GM21447 (cell line): ENCODE measurements around the gene NSMF.

ENCODE experiments used
- ATAC-seq: cut with Tn5 transposase; IDR thresholded peaks from one replicate; pipeline ENCODE4 v1.9.1; 2021; ENCODE audit not compliant: unreplicated experiment

Gene NSMF

DNA sequence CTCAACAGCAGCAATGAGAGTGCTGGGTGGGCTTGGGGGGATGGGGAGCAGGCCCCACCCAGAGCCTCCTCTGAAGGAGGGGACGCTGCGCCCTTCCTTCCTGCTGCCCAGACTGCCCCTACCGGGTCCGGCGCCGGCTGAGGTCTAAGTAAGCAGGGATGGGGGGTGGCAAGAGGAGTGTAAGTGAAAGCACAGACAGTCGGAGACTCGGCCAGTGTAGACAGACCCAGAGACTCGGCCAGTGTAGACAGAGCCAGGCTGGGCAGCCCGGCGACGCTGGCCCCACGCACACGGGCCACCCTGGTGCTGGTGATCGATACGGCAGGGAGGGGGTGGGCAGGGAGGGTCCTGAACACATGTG, 10.6 kb downstream of the NSMF start:
- ATAC-seq, result no peak

DNA sequence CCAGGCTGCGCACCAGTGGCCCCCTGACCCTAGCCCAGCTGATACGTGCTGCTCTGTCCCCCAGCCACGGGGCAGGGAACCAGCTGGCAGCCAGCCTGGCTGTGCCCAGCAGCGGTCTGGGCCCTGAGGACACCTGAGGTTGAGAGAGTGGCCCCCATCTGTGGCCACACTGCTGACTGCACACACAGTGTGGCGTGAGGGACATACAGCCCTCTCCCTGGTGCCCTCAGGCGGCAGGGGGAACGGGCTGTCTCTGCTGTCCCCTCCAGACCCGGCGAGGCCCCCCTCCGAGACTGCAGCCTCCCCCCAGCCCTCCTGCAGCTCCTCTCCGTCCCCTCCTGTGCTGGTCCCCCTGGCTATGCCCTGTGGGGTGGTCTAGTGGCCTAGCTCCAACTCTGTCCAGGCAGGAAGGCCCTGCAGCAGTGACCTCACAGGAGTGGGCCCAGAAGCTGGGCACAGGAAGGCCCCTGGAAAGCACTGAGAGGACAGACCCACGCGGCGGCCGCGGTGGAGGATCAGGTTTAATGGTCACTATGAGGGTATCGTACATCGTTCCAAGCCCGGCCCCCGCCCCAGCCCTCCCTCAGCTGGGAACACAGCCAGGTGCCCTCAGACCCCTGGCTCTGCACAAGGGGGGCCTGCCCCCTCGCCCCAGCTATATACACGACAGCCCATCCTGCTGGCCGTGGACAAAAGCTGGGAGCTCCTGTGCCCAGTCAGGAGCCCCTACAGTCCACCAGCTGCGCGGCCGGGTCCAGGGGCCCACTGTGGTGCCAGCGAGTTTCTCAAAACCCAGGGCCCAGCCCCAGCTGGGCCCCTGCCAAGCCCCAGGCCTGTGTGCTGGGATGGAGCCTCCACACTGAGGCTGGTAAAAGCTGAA, 11.2 kb downstream of the NSMF start:
- no peak for ATAC-seq

DNA sequence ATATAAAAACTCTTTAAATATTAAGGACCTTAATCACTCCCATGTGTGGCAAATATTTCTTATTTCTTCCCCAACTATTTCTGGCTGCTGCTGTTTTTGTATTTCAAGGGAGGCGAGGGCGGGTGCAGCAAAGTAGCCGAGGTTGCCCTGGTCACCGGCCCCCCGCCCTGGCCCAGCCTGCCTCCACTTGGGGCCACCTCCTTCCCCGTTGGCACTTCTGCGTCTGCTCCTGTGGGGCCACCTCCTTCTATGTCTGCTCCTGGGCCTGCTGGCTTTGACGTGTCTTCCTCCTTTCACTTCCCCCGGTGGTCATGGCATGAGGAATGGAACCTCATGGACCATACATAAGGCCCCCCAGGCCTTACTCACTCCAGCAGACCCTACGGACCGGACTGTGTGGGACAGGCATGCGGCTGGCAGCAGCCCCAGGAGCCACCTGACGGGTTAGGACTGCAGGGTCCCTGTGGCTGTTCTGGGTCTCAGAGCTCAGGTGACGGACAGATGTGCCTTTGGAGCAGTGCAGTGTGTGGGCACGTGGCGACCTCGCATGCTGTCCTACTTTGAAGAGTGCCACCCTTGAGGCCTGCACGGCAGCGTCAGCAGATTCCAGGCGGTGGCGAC, 12.2 kb downstream of the NSMF start:
- ATAC-seq, result no peak

DNA sequence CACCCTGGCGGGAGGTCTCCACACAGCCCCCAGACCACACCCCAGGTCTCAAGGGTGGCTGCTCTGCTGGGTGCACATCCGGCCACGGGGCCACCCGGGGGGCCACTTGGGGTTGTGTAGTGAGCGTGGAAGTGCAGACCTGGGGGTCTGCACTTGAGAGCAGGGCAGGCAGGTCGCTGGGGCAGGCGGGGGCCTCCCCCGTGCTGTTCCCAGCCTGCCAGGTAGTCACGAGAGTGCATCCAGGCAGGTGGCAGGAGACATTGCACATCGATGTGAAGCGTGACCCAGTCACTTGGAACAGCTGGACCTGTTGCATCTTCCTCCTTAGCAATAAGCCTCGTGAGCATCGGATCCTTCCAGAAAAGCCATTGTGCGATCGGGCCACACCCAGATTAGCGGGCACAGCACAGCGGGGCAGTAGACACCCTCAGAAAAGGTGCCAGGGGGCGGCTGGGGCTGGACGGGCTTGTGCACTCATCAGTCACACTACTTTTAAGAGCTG, 13.2 kb downstream of the NSMF start:
- ATAC-seq, result no peak

DNA sequence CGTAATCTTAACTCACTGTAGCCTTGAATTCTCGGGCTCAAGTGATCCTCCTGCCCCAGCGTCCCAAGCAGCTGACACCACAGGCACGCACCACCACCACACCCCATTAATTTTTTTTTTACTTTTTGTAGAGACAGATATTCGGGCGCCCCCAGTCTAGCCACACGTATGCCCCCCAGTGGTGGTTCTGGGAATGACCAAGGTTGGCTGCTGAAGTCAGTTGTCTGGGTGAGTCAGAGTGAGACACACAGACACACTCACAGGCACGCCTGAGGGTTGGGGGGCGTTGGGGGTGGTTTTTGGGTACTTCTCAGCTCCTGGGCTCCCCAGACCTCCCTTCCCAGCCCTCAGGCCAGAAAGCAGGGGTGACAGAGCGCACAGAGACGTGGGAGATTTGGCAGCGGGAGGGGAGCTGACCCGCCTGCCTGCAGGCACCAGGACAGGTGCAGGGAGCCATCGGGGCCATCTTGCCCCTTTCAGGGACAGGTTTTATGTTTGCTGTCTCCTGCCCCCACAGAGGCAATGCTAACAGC, 13.8 kb downstream of the NSMF start:
- ATAC-seq, result peak; percentile 57

DNA sequence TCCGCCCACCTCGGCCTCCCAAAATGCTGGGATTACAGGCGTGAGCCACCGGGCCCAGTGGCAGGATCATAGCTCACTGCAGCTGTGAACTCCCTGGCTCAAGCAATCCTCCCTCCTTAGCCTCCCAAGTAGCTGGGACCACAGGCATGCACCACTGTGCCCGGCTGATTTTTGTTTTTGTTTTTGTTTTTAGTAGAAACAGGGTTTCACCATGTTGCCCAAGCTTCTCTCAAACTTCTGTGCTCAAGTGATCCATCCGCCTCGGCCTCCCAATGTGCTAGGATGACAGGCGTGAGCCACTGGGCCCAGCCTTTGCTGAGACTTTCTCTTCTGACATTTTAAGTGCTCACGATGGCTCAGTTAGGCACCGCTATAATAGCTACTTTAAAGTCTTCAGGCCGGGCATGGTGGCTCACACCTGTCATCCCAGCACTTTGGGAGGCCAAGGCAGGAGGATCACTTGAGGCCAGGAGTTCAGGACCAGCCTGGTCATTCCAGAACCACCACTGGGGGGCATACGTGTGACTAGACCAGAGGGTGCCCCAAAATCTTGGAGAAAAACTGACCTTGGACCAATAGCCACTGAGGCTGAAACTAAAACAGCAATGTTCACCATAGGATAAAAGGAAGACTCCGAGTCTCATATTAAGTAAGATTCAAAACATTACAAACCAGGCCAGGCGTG, 14.9 kb downstream of the NSMF start:
- ATAC-seq, result no peak

DNA sequence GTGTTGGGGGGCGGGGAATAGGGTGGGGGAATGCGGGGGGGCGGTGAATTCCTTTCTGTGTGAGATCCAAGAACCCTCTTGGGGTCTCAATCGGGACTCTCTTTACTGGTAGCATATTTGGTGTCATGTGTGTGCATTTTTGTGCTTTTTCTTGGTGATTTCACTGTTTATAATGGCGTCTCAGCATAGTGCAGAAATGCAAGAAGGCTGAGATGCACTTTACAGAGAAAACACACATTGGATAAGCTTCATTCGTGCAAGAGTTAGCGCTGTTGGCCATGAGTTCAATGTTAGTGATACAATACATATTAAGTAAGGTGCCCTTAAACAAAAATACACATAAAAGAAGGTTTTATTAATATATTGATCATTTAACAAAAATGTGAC, 17.2 kb downstream of the NSMF start:
- no peak for ATAC-seq

DNA sequence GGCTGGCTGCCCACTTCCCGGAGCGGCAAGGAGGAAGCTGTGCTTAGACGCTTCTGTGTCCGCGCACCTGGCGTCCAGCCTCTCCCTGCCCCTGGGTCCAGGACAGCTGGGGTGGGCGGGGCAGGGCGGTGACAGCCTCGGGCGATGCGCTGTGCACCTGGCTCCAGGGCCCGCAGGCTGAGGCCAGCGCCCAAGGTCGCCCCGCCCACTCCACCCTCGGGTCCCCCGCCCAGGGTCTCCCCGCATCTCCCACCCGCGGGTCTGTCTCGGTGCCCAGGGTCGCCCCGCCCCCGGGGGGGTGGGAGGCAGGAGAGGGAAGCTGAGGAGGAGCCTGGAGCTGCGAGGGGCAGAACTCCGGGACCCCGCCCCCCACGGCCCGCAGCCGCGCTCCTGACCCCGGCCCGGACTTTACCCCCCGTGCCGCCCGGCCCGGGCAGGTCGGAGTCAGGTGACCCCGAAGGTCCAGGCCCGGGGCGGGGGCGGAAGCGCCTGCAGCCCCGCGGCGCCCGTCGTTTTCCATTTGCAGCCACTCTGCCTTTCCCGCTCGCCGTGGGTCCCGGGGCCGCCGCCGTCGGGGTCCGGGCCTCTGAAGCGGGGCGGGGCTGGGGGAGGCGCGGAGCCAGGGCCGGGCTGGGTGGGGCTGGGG, 17.7 kb downstream of the NSMF start, which contains the start of gene ENTPD8:
TSS of gene ENTPD8 (minus strand) at position 69 of the 646 bp plus-strand sequence. CDS start 3,072 bp downstream, outside the sequence.
- ATAC-seq, result no peak

DNA sequence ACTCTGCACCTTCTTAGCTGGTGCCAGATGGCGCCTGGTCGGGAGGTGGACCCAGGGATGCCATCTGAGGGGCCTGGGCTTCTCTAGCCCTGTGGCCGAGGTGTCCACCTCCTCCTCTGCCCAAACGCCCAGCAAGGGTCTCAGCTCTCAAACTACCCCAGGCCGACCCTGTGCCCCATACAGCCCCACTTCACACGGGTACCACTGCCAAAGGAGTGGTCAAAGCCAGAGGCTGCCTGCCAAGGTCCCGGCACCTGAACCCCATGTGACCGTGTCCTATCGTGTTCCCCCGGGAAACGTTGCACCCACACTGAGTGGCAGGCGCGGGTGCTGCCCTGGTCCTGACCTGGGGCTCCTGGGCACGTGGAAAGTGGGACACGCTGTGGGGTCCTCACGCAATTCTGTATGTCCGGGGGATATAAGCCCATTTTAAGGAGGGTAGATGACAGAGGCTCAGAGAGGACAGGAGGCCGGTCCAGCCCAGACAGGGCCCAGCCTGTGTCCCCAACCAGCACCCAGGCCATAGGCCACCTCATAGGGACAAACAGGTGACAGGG, 19.9 kb downstream of the NSMF start:
- no peak for ATAC-seq

DNA sequence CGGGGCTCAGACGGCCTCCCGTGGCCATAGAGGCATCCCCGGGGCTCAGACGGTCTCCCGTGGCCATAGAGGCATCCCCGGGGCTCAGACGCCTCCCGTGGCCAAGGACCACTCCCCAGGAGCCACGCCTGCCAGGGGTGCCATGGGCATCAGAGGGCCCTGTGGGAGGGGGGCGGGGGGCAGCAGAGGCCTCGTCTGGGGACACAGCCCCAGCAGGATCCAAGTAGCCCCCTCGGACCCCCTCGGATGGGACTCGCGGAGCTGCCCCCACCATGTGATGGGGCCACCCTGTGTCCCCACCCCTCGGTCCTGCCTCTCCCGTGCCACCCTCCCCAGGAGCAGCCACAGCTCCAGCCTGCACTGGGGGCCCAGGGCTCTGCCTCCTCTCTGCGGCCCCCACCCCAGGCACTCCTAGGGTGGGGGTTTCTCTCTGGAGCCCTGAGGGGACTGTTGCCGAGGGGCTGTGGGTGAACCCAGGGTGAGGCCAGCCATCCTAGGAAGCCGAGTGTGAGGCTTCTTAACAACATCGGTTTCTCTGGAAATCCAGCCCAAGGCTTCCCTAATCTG, 20.5 kb downstream of the NSMF start:
- ATAC-seq, result no peak

DNA sequence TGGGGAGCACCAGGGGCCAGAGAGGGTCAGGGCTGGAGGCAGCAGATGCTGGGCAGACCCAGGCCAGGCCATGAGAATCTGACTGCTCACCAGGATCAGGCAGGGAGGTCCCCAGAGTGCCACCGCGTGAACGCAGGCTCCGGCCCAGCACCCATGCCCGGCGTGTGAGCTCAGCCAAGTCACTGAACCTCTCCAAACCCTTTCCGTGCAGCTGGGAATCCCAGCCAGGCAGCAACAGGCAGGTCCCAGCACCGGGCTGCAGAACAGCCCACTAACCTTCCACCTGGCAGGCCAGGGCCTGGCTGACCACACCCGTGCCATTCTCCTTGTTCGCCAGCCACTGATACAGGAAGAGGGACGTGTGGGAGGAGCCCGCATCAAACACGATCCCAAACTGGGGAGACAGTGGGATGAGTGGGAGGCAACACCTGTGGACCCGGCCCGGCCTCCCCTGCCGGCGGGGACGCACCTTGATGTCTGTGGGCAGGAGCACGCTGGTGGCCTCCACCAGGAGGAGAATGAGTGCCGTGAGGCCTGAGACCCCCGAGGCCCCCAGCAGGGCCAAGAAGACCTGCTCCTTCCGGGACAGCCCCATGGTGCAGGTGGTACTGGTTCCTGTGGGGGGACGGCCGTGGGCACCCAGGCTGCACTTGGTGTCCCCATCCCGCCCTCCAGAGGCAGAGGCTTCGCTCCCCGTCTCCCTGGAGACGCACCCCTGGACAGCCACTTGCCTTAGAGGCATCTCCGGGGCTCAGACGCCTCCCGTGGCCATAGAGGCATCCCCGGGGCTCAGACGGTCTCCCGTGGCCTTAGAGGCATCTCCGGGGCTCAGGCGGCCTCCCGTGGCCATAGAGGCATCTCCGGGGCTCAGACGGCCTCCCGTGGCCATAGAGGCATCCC, 21.2 kb downstream of the NSMF start:
- ATAC-seq, result no peak

DNA sequence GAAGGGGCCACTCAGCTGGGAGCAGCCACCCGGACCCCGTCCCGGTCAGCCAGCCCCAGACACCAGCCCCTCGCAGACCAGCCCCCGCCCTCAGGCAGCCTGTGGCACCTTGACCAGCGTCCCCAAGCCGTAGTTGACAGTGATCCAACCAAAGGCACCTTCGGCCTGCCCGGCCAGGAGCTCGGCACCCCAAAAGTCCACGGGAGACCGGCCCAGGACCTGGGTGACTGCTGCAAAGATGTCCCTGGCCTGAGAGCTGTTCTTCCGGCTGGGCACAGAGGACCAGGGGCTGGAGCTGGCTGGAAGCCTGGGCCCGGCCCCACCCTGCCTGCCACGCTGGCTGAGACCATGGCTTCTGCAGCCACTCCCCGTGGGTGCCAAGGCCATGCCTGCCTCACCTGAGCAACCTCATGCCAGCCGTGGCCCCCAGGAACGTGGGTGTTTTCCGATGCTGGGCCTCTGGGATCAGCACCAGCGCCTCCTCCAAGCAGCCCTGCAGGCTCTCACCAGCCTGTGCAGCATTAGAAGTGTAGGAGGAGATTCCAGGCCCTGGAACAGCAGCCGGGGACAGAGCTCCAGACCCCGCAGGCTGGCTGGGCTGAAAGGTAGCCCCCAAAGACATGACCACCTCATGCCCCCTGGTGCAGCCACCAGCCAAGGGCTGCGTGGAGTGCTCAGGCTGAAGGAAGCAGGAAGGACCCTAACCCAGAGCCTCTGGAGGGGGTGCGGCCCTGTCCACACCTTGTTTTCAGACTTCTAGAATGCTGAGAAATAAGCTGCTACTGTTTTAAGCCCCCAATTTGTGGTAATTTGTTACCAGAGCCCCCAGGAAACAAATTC, 22.2 kb downstream of the NSMF start:
- ATAC-seq, result no peak

DNA sequence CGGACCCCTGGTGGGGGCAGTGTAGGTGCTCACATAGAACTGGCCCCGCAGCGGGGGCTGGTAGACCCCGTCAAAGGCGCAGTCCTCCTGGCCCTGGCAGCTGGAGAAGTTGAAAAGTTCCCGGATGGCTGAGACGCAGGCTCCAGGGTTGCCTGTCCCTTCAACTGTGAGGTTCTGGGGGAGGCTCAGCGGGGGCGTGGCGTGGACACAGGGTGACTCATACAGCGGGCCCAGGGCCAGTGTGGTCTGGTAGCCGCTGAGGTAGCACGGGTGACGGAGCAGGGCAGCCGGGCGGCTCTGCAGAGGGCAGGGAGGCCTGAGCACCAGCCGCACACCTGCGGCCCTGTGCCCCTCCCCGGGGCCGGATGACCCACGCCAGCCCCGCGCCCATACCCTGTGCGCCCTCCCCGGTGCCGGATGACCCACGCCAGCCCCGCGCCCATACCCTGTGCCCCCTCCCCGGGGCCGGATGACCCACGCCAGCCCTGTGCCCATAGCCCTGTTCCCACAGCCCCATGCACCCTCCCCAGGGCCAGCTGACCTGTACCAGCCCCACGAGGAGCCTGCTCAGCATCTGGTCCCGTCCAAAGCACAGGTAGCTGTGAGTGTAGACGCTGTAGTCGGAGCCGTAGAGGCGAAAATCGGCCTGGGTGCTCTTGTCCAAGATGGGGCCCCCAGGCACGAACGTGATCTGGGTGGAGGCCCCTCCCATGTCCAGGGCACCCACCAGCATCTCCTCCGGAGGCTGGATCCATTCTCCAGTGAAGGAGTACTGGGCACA, 23.0 kb downstream of the NSMF start:
- no peak for ATAC-seq

DNA sequence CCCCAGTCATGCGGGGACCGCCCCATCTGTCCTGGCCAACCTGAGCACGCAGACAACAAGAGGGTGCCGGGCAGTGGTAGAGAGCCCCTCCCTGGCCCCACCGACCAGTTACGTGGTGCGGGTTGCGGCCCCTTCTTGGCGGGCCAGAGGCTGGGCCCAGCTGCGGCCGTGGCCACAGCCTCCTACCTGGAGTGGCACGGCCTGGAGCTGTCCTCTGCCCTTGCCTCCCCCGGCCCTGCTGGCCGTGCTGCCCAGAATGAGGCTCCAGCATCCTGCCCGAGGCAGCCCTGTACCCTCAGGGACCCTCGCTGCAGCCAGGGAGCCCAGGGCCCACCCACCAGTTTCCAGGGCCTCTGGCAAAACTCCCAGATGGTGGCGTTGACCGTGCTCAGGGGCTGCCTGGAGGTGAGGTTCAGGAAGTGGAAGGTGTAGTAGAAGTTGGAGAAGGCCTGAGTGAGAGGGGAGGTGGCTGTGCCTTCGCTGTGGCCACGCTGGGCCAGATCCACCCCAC, 23.7 kb downstream of the NSMF start:
- ATAC-seq, result no peak

DNA sequence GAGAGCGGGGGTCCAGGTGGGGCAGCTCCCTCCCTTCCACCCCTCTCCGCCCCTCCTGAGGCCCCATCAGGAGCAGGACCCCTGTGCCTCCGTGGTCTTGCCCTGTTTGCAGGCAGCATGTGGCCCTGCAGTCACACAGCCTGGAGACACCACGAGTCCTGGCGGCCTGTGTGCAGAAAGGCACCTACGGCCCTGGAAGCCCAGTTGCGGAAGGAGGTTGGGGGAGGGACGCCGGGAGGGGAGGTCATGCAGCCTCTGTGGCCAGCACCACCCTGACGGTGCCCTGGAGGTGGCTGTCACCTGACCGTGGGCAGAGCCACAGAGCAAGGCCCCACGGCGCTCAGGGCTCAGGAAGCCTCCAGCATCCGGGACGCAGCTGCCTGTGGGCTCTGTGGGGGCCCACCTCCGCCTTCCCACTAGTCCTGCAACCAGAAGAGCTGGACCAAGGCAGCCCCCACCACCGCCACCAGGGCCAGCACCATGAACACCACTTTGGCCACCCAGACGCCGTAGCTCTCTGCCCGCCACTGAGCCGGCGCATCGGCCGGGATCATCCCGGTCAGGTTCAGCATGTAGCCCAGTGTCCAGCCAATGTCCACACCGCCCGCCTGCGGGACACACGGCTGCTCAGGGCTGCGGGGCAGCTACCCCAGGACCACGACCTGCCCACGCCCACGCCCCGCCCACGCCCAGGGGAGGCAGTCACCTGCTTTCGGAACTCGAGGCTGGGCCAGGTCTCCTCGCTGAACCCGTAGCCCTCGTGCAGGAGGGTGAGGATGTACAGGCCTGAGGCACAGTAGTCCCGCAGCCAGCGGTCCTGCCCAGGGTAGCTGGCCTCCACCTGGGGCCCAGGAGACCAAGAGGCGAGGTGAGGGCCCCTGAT, 24.4 kb downstream of the NSMF start:
- ATAC-seq, result no peak

DNA sequence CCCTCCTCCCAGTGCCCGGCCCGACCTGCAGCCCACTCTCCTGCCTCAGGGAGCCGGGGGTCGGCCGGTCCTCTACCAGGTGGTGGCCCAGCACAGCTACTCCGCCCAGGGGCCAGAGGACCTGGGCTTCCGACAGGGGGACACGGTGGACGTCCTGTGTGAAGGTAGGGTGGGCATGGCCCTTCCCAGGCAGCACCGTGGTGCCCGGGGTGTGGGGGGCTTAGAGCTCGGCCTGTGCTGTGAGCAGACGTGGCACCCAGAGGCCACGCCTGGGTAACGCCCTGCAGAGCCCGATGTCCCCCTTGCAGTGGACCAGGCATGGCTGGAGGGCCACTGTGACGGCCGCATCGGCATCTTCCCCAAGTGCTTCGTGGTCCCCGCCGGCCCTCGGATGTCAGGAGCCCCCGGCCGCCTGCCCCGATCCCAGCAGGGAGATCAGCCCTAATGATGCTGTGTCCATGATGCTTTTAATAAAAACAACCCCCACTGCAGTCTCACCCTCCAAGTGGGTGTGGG, 25.2 kb downstream of the NSMF start:
- ATAC-seq, result no peak
